Activated CD4-positive, CD25-positive, alpha-beta regulatory T cell (primary cell): ENCODE results near the gene LRRC73.
"Not testable (repeated sequence)": the region's sequence is repeated elsewhere in the genome, so short reads cannot be mapped to it uniquely, and the experiment has no call there.

Experiments
- DNase-seq, 4 experiments: peaks; one replicate each; lab custom pipeline; 2025; lab: John Stamatoyannopoulos, UW

LRRC73 gene

DNA sequence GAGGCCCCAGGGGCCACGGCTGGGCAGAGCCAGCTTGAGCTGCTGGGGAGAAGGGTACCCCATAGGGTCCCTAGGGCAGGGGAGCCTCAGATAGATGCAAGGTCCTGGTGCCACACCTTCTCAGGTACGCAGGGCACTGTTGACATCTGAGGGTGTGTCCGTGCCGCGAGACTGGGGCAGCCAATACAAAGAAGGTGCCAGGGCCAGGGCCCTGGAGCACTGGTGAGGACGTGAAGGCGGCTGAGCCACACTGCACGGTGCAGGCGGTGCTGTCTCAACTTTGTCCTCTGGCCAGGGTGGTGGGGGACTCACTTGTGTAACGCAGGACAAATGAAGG lies 649 bp upstream of the LRRC73 start:
- DNase-seq: no peak

DNA sequence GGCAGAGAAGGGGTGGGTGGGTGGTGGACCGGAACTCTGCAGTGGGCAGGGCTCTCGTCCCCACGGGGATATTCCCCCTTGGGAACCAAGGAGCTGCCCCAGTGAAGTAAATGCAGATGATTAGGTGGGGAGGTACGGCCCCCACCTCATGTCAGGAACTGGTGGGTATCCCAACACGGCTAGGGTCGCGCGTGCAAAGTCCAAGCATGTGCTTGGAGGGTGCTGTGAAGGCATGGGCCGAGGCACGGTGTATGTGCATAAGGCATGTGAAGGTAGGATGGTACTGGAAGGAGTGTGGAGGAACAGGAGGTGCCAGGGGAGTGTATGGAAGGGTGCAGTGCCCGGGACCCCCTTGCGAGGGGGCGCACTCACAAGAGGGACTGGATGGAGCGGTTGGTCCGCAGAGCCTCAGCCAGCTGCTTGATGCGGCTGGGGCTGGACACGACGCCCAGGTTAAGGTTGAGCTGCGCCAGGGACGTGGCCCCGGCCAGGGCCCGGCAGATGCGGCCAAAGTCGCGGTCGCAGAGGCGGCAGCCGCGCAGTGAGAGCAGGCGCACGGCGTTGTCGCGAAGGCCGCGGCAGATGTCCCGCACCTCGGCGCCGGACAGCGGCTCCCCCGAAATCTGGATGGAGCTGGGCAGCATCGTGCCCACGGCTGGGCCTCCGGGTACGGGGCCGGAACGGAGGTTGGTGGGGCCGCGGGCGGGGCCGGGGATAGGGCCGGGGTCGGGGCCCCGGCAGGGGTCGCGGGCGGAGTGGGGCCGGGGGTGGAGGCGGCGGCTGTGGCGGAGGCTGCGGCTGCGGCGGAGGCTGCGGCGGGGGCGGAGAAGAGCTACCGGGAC lies 783 bp downstream of the LRRC73 start:
- DNase-seq: no peak

DNA sequence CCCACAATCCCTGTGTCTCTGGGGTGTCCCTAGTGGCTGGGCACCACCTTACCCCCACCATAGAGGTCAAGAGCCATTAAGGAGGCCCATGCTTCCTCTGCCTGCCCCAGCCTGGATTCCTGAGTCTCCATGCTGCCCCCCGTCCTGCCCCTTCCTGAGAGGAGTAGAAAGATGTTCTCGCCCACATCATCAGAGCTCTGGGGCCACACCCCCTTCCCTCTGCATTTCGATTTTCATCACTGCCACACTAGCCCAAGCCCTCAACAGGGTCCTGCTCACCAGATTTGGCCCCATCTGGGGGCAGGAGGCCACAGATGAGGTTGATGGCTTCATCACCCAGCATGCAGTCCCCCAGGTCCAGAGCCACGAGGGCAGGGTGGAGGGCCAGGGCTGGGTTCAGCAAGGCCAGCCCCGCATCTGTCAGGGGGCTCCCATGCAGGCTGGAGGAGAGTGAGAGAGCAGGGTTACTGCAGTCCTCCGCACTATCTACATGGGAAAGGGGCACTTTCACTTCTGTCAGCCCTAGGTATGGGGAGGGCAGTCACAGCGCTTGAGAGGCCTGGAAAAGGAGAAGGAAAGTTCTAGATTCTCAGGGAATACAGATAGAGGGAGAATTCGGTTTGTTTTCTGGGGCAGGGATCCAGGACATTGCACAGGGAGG lies 1.5 kb downstream of the LRRC73 start:
- no peak for DNase-seq

DNA sequence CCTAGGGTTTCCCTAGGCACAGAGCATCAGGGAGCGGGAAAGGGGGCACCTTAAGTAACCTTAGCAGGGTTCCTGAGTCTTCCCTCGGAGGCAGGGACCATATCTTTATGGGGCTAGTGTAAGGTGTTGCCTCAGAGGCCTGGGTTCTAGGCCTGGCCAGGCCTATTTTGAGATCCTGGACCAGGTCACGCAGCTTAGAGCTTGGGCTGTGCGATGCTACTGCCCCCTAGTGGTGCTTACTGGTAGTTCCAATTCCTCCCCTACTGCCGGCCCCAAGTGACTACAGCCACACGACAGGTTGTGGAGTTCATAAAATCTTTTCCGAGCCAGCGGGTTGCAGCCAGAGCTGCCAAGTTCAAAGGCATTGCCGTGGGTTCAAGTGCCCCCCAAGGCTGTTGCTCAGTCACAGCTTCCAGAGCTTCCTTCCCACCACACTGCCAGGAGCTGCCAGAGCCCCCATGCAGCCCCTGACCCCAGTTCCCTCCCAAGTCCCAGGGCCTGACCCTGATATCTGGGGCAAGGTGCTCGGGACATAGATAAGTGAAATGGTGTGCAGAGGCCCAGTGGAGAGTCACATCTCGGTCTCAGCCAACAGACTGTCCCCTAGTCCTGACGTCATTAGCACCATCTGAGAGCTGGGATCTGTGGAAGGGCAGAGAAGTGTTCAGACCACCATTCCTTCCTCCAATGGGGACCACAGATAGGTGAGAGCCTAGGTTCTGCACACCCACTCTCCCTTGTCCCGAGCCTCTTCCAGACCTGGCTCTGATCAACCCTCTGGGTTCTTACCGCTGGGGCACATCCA lies 3.3 kb downstream of the LRRC73 start:
- peak; percentile 53 to 68 (median 58) for DNase-seq

DNA sequence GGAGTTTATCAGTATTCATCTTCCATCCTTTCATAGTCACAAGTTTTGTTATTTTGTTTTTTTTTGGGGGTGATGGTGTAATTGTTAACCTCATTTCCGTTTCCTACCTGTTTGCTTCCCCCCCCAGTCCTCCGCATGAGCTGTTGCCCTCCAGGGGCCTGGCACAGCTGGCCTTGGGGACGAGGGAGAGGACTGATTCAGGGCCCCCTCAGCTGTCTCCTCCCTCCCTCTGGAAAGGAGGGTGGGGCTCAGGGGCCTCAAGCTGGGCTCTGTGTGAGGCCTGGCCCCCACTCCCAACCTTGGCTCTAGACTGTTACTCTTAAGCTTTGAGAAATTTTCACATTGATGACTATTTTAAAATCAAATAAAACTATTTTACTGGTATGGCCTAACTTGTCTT lies 4.0 kb downstream of the LRRC73 start:
- no peak for DNase-seq

DNA sequence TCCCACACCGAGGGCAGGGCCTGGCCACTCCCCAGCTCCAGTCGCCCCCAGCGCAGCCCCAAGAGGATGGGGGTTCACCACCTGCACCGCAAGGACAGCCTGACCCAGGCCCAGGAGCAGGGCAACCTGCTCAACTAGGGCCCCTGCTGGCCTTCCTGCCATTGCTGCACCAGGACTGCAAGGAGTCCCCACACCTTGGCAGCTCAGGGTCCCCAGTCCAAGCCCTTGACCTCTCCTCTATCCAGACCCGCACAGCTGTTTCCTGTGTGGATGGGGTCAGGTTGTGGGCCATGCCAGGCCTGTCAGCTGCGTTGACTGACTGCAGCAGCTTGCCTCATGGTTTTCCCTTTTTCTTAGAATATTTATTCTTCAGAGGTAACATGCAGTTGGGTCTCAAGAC lies 4.4 kb downstream of the LRRC73 start:
- DNase-seq: no peak

DNA sequence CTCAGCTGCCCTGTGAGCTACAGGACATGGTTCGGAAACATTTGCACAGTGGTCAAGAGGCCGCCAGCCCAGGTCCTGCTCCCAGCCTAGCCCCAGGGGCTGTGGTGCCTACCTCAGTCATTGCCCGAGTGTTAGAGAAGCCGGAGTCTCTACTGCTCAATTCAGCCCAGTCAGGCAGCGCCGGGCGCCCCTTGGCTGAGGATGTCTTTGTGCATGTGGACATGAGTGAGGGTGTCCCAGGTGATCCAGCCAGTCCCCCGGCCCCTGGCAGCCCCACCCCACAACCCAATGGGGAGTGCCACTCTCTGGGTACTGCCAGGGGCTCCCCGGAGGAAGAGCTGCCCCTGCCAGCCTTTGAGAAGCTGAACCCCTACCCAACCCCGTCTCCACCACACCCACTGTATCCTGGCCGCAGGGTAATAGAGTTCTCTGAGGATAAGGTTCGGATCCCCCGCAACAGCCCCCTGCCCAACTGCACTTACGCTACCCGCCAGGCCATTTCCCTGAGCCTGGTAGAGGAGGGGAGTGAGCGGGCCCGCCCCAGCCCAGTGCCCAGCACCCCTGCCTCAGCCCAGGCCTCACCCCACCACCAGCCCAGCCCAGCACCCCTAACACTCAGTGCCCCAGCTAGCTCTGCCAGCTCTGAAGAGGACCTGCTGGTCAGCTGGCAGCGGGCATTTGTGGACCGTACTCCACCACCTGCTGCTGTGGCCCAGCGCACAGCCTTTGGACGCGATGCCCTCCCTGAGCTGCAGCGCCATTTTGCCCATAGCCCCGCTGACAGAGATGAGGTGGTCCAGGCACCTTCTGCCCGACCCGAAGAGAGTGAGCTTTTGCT lies 5.2 kb downstream of the LRRC73 start:
- no peak for DNase-seq

DNA sequence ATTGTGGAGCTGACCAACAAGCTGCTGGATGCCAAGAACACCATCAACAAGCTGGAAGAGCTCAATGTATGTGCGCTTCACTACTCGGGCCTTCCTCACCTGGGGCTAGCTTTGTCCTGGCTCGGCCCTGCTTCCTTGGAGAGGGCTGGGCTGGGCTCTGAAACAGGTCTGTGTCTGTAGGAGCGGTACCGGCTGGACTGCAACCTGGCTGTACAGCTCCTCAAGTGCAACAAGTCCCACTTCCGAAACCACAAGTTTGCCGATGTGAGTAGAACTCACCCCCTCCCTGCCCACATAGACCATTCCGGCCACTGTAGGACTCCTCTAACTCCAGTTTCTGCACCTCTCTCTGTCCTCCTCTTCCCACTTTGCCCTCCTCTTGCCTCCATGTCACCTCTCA lies 6.7 kb downstream of the LRRC73 start:
- no peak for DNase-seq

DNA sequence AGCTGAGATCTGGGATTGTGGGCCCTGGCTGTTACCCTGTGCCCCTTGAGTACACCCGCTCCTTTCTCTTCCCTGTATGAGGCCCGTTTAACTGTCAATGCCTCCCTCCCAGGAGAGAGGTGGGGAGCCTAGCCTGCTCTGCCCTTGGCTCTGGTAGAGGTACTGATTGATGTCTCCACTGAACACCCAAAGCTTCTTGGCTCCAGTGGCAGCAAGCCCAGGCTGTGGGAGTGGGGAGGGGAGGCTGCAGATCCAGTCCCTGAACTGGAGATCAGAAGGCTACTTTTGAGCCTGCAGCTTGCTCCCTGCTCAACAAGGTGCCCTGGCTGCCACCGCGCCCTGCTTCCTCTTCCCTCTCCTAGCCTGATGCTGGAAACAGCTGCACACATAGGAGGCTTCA lies 7.5 kb downstream of the LRRC73 start:
- DNase-seq: no peak

DNA sequence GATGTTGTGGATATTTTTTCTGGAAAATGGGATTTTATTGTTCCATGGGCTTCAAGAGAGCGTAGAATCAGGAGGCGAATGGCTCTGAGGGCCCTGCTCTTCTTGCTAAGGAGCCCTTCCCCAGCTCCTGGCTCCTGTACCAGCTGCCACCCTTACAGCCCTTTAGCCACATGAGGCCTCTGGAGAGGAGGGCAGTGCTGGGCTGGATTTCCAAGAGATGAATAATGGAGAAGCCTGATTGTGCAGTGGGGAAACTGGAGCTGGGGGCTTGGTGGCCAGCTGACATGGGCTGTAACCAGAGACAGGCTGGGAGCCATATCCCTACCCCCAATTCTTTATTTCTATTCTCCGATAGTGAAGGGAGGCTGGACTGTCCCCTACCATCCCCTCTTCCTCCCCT lies 9.2 kb downstream of the LRRC73 start:
- no peak for DNase-seq

DNA sequence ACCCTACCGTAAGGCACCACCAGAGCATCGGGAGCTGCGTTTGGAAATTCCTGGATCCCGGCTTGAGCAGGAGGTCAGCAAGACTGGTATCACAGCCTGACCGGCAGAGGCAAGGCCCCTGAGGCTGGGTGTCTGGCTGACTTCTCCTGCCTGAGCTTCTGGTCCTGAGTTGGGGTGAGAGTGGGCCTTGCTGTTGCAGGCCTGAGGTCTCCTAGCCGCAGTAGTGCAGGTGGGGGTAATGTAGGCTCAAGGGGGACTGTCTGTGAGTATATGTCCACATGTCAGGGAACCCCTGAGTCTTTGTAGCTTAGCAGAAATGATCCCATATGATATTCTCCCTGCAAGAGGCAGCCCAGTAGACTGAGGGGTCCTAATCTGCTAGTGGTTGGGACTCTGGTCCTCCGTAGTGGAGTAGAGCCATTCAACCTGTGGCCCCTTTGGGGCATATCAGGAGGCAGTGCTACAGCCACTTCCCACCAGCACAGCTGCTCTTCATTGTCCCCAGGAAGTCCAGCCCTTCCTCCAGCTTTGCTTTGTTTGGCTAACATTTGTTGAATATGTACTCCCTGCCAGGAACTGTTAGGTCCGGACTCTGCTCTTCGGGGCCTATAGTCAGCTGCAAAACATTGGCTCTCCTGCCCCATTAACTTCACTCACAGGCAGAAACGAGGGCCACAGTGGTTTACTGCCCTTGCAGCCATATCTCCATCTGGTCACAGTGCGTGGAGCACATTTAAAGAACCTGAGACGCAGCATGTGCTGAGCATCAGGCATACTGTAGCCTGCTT lies 10.9 kb downstream of the LRRC73 start:
- DNase-seq: no peak

DNA sequence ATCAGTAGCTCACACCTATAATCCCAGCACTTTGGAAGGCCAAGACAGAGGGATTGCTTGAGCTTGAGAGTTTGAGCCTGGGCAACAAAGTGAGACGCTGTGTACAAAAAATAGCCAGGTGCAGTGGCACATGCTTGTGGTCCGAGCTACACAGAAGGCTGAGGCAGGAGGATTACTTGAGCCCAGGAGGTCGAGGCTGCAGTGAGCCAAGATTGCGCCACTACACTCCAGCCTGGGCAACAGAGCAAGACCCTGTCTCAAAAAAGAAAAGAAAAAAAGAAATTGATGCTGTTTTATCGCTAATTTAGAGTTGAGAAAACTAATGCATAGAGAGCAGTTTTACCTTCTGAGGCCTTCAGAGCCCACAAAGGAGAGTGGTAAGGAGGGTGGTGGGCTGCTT lies 11.9 kb downstream of the LRRC73 start:
- not testable (repeated sequence) for DNase-seq

DNA sequence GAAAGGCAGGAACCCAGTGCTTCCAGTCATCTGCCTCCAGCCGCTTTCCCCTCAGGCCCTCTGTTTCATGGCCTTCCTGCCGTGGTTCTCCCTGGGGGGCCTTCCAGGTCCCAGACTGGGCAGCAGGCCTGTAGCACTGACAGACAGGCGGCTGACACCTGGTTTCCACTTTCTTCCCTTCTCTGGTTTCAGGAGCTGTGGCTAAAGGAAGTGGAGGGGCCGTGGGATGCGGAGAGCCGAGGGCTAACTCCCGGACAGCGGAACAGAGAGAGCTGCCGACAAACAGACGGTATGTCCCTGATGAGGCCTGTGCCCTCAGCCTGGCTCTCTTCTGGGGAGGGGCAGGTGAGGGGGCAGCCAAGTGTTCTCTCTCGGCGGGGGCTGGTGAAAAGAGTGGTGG lies 12.5 kb downstream of the LRRC73 start:
- DNase-seq: no peak

DNA sequence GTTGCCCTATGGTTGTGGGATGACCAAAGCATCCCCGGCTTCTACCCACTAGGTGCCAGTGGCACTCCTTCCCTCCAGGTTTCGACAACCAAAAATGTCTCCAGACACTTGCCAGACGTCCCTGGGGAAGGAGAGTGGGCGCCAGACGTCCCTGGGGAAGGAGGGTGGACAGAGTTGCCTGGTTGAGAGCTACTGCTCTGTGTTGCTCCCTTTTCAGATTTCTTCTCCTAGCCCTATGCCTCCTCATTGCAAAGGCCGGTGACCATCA lies 13.1 kb downstream of the LRRC73 start:
- no peak for DNase-seq

DNA sequence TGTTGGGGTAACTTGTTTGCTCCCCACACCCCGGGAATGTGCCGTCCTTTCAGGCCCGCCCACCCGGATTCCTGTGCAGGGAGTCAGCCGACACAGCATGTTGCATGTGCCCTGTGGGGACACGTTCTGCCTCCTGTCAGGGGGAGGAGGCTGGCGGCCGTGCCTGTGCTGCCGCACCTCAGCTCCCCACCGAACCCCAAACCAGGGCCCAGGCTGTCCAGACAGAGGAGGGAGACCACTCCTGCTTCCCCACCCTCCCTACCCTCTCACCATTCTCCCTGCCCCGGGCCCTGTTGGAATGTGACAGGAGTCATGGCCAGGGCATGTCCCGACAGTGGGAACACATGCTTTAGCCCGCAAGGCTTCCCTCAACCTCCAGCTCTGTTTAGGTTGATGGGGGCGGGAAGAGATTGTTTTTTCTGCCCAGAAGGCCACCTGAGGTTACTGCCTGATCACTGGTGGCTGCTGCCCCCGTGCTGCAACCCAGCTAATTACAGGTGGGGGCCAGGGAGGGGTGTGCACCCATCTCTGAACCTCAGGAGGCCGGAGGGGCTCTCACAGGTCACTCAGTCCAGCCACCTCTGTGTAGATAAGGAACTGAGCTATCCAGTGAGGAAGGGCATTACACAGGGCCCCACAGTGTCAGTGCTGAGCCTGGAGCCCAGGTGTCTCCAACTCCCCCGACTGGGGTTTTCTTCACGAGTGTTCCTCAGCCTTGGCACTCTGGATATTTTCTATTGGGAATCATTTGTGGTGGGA lies 13.6 kb downstream of the LRRC73 start:
- no peak for DNase-seq

DNA sequence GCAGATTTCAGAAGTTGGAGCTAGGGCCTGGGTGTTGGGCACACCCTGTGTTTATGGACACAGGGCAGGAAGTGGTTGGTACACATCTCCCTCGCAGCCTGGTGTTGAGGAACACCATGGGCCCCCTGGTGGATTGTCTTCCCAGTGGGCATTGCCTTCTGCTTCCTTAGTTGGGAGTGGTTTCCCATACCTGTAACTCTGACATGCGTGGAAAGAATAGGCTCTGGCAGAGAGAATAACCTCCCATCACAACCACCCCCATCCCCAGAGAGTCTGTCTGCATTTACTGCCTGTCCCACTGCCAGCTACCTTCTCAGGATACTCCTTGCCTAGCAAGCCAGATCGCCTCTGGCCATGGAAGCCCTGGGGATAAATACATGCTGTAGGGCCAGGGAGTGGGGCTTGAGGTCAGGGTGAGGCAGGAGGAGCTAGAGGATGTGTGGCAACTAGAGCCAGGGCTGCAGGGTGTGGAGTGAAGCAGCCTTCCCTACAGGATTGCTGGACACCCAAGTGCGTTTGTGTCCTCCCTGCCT lies 14.7 kb downstream of the LRRC73 start:
- peak in 1 of 4 experiments; percentile 16 for DNase-seq

DNA sequence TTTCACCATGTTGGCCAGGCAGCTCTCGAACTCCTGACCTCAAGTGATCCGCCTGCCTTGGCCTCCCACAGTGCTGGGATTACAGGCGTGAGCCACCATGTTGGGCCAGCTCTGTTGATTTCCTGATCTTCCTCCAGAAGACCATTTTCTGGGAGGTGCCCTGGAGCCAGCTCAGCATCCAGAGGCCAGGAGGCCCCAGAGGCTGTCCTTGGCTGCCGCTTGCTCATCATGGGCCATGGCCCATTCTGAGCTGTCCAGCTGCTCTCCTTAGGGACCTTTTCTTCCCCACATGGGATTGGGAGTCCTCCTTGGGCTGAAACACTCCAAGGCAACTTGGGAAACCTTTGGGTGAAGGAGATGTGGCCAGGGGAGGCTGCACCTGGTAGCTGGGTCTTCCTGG lies 15.4 kb downstream of the LRRC73 start:
- DNase-seq: no peak

DNA sequence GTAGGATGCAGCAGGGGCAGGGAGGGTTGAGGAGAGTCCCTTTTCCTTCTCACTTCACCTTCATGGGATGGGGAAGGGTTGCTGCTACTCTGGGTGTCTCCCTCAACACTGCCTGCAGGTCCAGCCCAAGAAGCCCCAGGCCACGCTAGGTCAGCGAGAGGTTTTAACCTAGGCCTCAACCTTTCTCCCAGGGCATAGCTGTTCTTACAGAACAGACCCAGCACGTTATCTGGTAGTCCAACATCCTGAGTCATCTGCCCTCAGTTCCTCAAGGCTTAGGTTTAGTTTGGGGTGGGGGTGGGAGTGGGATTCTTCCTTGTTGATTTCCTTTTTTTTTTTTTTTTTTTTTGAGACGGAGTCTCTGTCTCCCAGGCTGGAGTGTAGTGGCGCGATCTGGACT lies 15.8 kb downstream of the LRRC73 start:
- no peak for DNase-seq

DNA sequence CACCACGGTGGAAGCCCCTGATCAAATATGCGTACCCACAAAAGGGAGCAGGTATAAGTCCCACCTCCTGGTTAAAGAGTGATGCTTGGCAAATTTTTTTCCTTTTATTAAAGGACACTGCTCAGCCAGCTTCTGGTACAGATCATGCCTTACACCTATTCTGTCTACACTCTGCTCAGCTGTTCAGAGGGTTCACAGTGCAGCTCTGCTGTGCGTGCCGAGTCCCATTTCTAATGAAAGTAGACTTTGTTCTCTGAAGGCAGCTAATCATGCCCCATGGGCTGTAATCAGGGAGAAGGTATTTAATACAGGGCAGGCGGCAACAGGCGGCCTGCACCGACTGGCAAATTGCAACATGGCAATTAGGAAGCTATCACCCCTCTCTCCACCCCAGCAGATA lies 16.3 kb downstream of the LRRC73 start:
- DNase-seq: no peak

DNA sequence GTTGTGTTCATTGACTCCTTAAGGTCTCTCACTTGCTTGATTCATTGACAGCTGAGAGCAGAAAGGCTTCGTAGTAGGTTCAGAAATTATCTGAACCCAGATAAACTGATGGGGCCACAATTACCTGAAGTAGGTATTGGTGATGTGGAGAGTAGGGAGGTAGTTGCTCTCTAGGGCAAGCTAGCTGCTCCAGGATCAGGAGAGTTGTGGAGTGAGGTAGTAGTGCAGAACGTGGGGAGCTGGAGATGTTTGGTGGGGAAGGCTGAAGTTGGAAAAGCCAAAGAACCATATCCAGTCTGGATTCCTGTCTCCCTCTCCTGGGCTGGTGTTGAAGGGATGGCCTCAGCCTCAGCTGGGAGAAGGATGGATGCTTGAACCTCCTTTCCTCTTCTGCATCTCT lies 16.9 kb downstream of the LRRC73 start:
- DNase-seq: no peak

DNA sequence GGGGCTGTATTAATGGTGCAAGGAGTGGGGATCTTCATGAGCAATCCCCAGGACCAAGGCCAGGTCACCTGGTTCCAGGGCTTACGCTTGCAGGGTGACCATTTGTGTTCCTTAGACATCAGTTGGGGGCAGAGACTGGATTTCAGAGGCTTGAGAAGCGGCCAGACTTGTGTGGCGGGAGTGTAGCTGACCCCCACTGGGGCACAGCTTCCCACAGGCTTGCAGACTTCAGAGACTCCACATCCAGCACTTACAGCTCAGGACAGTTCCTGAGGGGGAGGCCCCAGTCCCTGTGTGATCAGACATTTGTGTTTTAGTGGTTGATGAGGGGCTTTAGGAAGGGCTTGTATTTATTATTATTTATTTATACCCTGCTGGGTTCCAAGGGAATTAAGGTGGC lies 17.5 kb downstream of the LRRC73 start:
- no peak for DNase-seq
